Middle frontal gyrus (tissue), 1 donor: Measurements from ENCODE around the gene SLC23A2.

Experiments used
- DNase-seq: peaks from one replicate; pipeline ENCODE4 v3.0.0-alpha.2; 2015; ENCODE audit warnings: low spot score; ENCODE audit errors: extremely low spot score

The SLC23A2 gene

DNA sequence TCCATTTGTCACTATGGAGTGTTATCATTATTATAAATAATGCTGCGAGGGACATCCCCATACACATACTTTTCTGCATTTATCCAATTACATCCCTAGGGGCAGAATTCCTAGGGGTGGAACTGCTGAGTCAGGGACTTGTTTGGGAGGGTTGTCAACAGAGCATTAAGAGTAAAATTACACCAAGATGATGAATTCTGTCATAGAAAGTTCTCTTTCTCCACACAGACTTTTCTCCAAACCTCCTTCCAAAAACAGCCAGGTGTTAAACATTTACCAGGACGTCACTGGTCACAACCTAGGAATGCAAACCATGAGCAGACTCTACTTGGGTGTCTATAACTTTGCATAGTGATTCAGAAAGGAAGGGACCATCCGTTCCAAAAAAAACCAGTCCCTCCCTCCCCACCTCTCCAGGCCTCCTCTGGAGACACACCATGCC is 184.1 kb downstream of the SLC23A2 start:
- DNase-seq: no peak

DNA sequence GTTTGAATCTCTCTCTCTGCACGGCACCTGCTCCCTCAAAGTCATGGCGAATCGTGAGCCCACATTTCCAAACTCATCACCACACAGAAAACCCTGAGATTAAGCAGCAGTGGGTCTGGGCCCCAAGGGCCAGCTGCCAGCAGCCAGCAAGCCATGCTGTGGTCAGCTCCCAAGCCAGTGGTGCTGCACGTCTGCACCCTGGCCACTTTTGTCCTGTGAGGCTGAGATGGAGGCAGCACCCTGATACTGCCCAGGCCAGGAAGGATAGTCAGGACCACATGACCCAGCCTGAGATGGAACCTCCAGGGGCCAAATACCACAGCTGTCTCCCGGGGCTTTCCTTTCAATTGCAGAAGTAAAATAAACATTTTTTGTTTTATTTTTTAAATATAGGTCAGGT is 185.7 kb downstream of the SLC23A2 start:
- no peak for DNase-seq

DNA sequence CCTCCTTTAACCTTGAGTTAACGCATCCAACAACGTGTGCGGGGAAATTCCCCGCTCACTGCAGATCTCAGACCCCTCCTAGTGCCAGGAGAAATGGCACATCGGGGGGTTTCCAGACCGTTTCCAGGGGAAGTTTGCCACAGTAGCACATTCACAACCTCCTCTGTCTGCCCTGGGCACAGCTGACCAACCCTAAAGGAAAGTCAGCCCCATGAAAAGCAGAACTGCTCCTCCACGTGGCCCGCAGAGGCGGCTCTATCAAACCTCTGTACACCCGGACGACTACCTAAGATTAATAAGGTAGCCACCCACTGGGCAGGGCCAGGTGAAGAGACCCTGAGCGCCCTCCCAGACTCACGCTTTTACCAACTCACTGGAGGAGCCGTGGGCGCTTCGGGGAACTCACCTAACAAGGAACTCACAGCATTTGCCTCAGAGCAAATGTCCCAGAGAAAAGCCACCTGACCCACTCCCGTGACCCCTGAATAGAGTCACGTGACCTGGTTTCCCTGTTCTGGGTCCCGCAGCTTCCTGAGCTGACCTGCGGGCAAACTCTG is 186.5 kb downstream of the SLC23A2 start:
- DNase-seq: no peak

DNA sequence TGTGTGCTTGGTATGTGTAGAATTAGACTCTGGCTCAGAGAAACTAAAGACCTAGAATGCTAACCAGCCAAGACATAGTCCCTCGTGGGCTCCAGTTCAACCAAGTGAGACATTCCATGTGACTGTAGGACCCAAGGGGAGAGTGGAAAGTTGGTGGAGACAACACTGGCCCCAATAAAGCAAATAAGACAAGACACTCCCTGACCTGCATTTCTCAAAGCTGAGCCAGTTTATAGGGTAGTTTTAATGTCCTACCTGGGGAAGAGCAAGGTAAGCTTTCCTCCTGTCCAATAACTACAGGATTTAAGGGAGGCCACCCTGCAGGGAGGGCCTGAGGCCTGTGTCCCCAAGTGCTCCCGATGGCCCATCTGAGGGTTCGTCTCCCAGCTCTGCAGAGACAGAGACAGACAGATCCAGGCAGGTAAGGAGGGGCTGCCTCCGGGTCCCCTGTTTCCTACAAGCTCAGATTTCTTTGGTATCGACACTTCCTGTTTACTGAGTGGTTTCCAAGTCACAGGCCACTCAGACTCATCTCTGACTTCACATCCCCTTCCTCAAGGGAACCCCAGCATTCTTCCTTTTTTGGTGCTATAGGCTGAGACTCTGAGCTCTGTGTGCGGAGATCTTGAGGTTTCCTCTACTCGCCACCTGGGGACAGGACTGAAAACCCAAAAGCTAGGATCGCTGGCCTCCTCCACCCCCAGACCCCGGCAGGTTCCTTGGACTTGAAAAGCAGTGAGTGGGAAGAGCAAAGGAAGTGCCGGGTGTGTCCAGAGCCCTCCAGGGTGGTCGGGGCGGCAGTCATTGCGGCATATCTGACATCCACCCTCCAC is 187.2 kb downstream of the SLC23A2 start:
- DNase-seq: no peak

DNA sequence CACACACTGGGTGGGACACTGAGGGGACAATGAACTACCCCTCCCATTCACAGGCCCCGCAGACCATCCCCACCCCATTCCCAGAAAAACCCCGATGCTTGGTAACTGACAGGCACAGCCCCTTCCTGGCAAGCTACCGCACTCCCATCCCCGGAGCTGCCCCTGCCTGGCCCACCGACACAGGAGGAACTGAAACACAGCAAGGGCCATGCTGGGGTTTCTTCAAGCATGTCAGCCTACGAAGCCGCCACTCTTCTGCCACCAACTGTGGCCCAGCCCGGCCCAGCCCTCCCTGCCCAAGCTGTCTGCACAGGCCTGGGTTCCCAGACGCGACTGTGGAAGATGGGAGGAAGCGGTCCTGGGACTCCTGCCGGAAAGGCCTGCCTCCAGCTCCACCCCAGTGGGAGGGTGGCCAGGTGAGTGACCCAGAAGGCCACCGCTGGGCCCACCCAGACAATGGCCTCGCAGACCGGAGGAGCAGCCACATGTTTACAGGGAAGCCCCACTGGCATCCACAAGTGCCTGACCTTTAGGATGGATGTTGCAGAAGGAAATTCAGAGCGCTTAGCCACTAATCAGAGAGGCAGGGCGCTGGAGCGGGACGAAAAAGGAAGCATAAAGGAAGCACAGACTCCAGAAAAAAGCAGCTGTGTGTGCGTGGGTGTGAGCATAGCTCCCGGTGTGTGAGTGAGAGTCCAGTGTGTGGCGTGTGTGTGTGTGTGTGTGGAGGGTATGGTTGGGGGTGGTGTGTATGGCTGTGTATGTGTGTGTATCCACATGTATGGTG is 188.0 kb downstream of the SLC23A2 start:
- DNase-seq: no peak

DNA sequence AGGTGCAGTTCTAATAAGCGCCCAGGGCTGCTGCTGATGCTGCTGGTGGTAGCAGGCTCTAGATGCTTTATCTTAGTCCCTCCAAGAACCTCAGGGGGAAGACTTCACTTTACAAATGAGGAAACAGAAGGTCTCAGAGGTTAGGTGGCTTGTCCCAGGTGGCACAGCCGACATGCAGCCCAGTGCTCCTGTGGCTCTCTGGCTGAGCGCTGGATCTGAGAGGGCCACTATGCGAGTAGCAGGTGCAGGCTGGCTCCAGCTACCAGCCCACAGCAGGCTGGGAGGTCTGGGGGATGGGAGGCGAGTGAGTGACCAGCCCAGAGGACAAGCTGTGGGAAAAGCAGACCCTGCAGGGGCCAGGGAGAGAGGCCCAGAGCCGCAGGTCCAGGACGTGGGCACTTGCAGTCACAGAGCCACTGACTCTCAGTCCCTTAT is 188.7 kb downstream of the SLC23A2 start:
- no peak for DNase-seq

DNA sequence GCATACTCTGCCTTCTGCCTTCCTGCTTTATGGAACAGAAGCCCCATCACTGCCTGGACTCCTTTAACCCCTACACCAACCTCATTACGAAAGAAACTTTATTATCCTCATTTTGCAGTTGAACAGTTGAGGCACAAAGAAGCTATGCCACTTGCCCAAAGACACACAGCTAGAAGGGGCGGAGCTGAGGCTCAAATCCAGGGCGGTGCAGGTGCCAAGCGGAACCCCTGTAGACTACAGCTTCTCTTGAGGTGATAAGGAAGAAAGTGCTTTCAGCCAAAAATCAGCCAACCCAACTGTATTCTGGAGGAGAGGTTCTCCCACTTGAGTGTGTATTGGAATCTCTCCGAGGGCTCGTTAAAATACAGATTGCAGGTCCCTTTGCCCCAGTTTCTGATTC is 189.1 kb downstream of the SLC23A2 start:
- DNase-seq: no peak

DNA sequence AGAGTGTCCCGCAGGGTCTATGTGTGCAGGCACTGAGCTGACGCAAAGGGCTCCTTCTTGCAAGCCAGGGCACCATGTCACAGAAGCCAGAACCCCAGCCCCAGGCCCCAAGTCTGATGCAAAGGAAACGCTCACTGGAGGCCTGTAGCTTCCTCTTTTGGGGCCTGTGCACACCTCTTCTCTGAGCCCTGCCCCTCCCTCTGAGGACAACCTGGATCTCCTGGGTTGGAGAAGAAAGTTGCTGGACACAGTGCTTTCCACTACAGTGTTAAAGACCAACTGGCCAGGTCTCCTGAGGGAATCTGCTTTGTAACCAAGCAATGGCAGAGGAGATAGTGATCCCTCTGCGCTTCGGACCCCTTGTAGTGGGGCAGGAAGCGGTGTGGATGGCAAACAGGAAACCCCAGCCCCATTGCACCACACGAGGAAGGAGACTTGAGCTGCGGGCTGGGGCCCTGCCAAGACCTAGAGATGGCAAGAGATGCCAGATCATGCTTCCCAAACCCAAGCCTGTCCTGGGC is 189.6 kb downstream of the SLC23A2 start:
- DNase-seq: no peak

DNA sequence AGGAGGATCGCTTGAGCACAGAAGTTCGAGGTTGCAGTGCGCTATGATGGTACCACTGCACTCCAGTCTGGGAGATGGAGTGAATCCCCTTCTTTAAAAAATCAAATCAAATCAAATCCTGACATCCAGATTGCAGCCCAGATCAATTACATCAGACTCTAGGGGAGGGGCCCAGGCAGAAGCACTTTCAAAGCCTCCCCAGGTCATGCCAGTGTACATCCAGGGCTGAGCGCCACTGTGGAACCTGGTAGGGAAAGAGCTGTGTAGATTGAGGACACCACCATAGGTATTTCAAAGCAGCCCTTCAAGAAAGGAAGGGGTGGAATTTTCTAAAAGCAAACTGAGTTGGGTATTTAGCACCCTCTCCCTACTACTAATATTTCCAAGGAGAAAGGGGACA is 190.1 kb downstream of the SLC23A2 start:
- no peak for DNase-seq

DNA sequence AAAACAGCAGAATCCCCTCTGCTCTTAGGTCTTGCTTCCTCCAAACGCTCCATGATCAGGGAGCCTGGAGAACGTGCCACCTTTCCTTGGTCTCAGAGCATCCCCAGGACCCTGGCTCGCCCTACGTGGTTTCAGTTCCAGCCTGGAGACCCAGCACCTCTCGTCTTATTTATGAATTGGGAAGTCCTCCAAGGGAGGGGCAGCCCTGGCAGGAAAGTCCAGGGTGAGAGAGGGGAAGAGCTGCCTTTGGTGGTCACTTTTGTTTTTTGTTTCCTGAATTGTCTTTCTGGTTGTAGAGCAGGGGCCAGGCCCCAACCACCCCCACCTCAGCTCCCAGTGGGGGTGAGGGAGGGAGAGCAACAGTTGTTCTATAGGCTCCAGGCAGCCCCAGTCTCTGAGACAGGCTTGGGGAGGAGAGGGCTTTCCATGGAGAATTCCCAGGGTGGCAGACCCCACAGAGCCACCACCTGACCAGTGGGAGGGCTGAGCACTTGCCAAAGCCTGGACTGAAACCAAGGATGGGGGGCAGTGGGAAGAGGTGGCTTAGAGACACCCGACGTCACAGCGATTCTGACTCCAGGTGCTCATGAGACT is 190.8 kb downstream of the SLC23A2 start:
- no peak for DNase-seq

DNA sequence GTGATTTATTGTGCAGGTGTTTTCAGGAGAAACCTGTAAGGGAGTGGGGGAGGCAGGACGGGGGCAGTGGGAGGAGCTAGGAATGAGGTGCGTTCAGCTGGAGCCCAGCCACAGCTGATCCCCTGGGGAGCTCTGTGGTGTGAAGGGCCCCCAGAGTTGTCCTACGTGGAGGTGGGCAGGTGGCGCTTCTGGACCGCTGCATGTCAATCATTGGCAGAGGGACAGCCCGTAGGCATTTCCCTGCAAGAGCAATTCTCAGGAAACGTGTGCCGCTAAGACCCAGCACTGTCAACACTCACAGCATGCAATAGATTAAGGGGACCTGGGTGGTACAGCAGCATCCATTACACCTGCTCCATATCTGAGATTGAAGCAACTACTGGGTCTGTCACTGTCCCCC is 191.6 kb downstream of the SLC23A2 start:
- no peak for DNase-seq

DNA sequence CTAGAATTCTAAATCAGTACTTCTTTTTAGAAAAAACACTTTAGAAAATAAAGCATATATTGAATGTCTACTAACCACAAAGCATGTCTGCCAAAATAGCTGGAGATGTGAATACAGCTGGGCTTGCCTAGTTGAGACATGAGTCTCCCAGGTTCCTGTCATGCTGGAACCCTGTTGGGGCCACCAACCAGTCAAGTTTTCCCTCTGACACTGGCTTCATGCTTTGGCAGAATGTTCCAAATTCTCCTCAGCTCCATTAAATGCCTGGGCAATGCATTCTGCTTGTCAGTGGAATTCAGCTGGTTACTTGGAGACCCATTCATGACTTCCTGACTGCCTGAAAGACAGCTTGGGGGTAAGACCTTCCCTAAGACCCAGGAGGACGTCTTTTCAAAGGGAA is 192.4 kb downstream of the SLC23A2 start:
- no peak for DNase-seq

DNA sequence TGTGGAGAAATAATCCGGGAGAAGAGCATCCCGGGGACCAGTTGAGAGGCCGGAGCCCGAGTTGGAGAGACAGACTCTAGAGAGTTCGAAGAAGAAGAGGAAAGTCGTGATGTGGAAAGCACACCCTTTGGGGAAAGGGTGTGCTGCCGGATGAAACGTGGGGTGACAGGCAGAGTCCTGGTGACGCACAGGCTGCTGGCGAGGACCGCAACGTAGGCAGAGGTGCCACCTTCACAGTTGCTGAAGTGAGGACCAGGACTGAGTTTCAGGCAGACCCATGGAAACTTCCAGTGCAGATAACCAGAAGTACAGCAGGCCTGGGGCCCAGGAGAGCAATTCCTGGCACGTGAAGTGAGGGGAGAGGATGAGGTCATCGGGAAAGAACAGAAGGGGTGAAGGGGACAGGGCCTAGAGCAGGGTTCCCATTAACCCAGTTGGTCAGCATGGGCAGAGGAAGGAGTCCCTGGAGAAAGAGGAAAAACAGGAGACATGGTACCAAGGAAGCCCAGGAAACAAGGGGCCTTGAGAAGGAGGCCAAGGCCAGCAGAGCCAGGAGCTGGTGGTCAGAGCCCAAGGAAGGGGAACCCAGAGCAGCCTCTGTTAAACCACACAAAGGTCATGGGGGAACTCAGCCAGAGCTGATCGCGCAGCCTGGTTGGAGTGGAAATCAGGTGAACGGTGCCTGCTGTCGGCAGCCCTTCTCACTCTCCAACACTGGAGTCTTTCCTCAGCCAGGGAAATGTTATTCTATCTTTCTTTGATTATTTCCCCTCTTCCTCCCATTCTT is 195.5 kb downstream of the SLC23A2 start:
- no peak for DNase-seq

DNA sequence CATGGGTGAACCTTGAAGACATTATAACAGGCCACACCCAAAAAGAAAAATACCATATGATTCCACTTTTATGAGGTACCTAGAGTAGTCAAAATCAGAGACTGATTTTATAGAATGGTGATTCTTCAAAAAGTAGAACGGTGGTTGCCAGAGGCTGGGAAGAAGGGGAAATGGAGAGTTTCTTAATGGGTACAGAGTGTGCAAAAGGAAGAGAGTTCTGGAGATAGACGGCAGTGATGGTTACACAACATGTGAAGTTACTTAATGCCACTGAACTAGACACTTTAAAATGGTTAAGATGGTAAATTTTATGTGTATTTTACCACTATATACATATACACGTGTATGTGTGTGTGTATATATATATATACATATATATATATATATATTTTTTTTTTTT is 198.8 kb downstream of the SLC23A2 start:
- no peak for DNase-seq
